Stimulated activated effector memory CD8-positive, alpha-beta T cell treated with anti-CD3 and anti-CD28 coated beads, Interleukin-12 subunit alpha, Interleukin-12 subunit beta, amount 100 ng/mL, for 72 hours (primary cell): Measurements from ENCODE around the gene CHD2.

Experiments
- ATAC-seq: fragments of 150-1000 bp; cut with Tn5 transposase; 2 replicates; pipeline ENCODE4 v1.10.0; 2021
- DNase-seq, 2 donors: peaks; one replicate each; pipeline ENCODE4 v3.0.0; 2021 to 2022; ENCODE audit warnings: low spot score in 2 of 2
- H3K27ac Mint-ChIP-seq: one replicate; pipeline ENCODE4 v1.8.0; 2022; ENCODE audit warnings: mild to moderate bottlenecking, mixed read lengths
- H3K36me3 Mint-ChIP-seq: one replicate; pipeline ENCODE4 v1.8.0; 2022; ENCODE audit warnings: mild to moderate bottlenecking, mixed read lengths
- H3K4me1 Mint-ChIP-seq: one replicate; pipeline ENCODE4 v1.8.0; 2022; ENCODE audit warnings: mixed read lengths
- H3K4me3 Mint-ChIP-seq: one replicate; pipeline ENCODE4 v1.8.0; 2022; ENCODE audit warnings: mild to moderate bottlenecking, mixed read lengths
- H3K9me3 Mint-ChIP-seq: one replicate; pipeline ENCODE4 v1.8.0; 2022; ENCODE audit warnings: mixed read lengths

Gene CHD2

GRCh38 chr15:93066834-93067648 is 166.9 kb downstream of the CHD2 start:
- Mint-ChIP-seq H3K27ac (no peak overlapping the region), H3K4me1 (peaks cover 6% of the 10 kb centered on the region), H3K36me3 (peaks cover 6% of the 10 kb centered on the region), H3K9me3 (no peaks in the 10 kb centered on the region), H3K4me3 (no peak overlapping the region)
- DNase-seq = no peak
- peak; percentile 5 for ATAC-seq

- DNase-seq (no peak), ATAC-seq (peak; percentile 24)
- Mint-ChIP-seq H3K4me3 (no peak overlapping the region), H3K27ac (no peak overlapping the region), H3K4me1 (peaks cover 12% of the 10 kb centered on the region), H3K36me3 (peaks cover 6% of the 10 kb centered on the region), H3K9me3 (no peaks in the 10 kb centered on the region)
These were observed 167.5 kb downstream of the CHD2 start for GRCh38 chr15:93067649-93068085.

DNA sequence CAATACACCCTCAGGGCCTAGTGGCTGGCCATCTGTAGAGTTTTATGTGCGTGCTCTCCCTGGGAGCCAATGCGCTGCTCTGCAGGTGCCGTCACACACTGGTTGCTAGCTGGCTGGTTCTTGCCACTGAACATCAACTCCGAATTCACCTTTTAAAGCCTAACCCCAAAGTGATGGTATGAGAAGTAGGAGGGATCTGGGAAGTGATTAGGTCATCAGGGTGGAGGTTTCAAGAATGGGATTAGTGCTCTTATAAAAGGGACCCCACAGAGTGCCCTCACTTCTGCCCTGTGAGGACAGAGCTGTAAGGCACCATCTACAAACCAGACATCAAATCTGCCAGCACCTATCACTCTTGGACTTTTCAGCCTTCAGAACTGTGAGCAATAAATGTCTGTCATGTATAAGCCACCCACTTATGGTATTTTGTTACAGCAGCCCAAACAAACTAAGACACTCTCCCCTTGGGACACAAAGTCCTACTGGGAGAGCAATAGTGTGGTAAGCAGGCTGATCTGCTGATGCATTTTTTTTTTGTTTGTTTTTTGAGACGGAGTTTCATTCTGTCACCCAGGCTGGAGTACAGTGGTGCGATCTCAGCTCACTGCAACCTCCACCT is 168.6 kb downstream of the CHD2 start:
- no peak overlapping the region for H3K4me3 Mint-ChIP-seq
- peaks cover 20% of the 10 kb centered on the region for H3K4me1 Mint-ChIP-seq
- ATAC-seq (no peak), DNase-seq (no peak)
- H3K9me3 Mint-ChIP-seq = no peaks in the 10 kb centered on the region
- H3K27ac Mint-ChIP-seq = no peak overlapping the region
- peaks cover 6% of the 10 kb centered on the region for H3K36me3 Mint-ChIP-seq

- Mint-ChIP-seq H3K4me3 (no peak overlapping the region), H3K36me3 (peaks cover 6% of the 10 kb centered on the region), H3K4me1 (peaks cover 25% of the 10 kb centered on the region), H3K9me3 (no peaks in the 10 kb centered on the region), H3K27ac (no peak overlapping the region)
- ATAC-seq (no peak), DNase-seq (no peak)
These were observed 170.0 kb downstream of the CHD2 start for GRCh38 chr15:93070132-93070531.

GRCh38 chr15:93070551-93071296 is 170.6 kb downstream of the CHD2 start:
- Mint-ChIP-seq H3K4me3 (no peak overlapping the region), H3K9me3 (no peaks in the 10 kb centered on the region), H3K36me3 (peaks cover 6% of the 10 kb centered on the region), H3K4me1 (peaks cover 25% of the 10 kb centered on the region), H3K27ac (no peak overlapping the region)
- DNase-seq (no peak), ATAC-seq (no peak)

GRCh38 chr15:93071469-93071936 is 171.4 kb downstream of the CHD2 start:
- Mint-ChIP-seq H3K4me3 (peak overlapping the region; percentile 72), H3K36me3 (peaks cover 6% of the 10 kb centered on the region)

GRCh38 chr15:93072011-93072410 is 171.9 kb downstream of the CHD2 start:
- DNase-seq = no peak
- Mint-ChIP-seq H3K27ac (no peak overlapping the region), H3K4me1 (peaks cover 25% of the 10 kb centered on the region), H3K36me3 (peaks cover 6% of the 10 kb centered on the region), H3K9me3 (no peaks in the 10 kb centered on the region), H3K4me3 (peak overlapping the region; percentile 72)
- no peak for ATAC-seq

More at GRCh38 chr15:93071469-93071936, 171.4 kb downstream of the CHD2 start:
- DNase-seq (no peak), ATAC-seq (no peak)
- Mint-ChIP-seq H3K9me3 (no peaks in the 10 kb centered on the region), H3K27ac (no peak overlapping the region), H3K4me1 (peaks cover 25% of the 10 kb centered on the region)

- H3K9me3 Mint-ChIP-seq = no peaks in the 10 kb centered on the region
- ATAC-seq (peak; percentile 50), DNase-seq (no peak)
- H3K4me1 Mint-ChIP-seq = peaks cover 25% of the 10 kb centered on the region
- H3K4me3 Mint-ChIP-seq = peak overlapping the region; percentile 72
- no peak overlapping the region for H3K27ac Mint-ChIP-seq
- H3K36me3 Mint-ChIP-seq = peaks cover 6% of the 10 kb centered on the region
These were observed 172.6 kb downstream of the CHD2 start for GRCh38 chr15:93072411-93073394.

GRCh38 chr15:93073465-93073952 is 173.4 kb downstream of the CHD2 start:
- DNase-seq = no peak
- Mint-ChIP-seq H3K4me3 (peak overlapping the region; percentile 72), H3K27ac (no peak overlapping the region), H3K9me3 (no peaks in the 10 kb centered on the region), H3K36me3 (peaks cover 6% of the 10 kb centered on the region), H3K4me1 (peaks cover 25% of the 10 kb centered on the region)
- peak; percentile 33 for ATAC-seq

- DNase-seq (no peak), ATAC-seq (no peak)
- H3K4me3 Mint-ChIP-seq = no peak overlapping the region
- H3K9me3 Mint-ChIP-seq = no peaks in the 10 kb centered on the region
- H3K4me1 Mint-ChIP-seq = peaks cover 25% of the 10 kb centered on the region
- H3K27ac Mint-ChIP-seq = no peak overlapping the region
- peaks cover 6% of the 10 kb centered on the region for H3K36me3 Mint-ChIP-seq
These were observed 174.5 kb downstream of the CHD2 start for GRCh38 chr15:93074599-93074998.

DNA sequence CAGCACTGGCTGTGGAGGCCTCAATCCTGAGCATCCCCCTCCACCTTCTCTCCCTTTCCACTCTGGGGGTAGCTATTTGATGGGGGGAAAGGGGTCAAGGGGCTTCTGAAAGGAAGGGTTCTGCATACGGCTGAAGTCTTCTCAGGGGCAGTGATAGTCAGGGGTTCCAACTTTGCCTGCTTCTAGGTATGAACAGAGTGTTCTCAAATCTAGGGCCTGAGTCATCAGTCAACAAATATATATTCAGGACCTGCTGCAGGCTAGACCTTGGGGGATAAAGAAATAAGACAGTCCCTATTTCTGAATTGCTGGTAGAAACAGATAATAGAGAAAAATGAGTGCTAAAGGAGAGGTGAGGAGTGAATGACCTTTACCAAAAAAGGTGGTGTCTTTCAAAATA is 176.1 kb downstream of the CHD2 start:
- no peak for ATAC-seq
- H3K36me3 Mint-ChIP-seq = peaks cover 6% of the 10 kb centered on the region
- DNase-seq = no peak
- peaks cover 25% of the 10 kb centered on the region for H3K4me1 Mint-ChIP-seq
- H3K9me3 Mint-ChIP-seq = no peaks in the 10 kb centered on the region
- H3K4me3 Mint-ChIP-seq = no peak overlapping the region
- no peak overlapping the region for H3K27ac Mint-ChIP-seq

DNA sequence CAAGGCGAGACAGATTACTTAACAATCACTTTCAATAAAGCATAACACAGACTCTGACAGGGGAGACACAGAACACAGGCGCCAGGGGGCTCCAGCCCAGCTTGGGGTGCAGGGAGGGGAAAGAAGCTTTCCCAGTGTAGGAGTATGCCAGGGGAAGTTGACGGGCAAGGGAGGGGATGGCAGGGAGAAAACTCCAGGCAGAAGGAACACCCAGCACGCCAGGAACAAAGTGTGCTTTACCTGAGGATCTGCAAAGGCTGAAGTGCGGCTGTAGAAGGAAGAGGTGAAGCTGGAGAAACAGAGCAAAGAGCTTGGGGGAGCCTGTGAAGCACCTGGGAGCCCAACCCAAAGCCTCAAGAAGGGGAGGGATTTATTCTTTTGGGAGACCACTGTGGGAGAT is 176.8 kb downstream of the CHD2 start:
- DNase-seq (no peak), ATAC-seq (no peak)
- Mint-ChIP-seq H3K36me3 (no peaks in the 10 kb centered on the region), H3K4me3 (no peak overlapping the region), H3K9me3 (no peaks in the 10 kb centered on the region), H3K4me1 (peaks cover 21% of the 10 kb centered on the region), H3K27ac (no peak overlapping the region)
